HEK293 (cell line): ENCODE results near the gene CD59.

Experiments
- CTCF ChIA-PET: fragments of 350-600 bp; formaldehyde crosslinking; extraction: SDS; loops from one replicate; lab custom pipeline; 2021; ENCODE audit warnings: antibody characterized with exemption; lab: Yijun Ruan, JAX
- POLR2A ChIA-PET: fragments of 300-600 bp; formaldehyde crosslinking; extraction: SDS; loops from one replicate; lab custom pipeline; 2020; ENCODE audit warnings: antibody characterized with exemption, inconsistent platforms; lab: Yijun Ruan, JAX
- H3K27ac ChIP-seq: fragments of 200-500 bp; sonication (Bioruptor generic); 2 replicates; pipeline ENCODE4 v1.5.1; 2014; ENCODE audit warnings: low read depth, low read length, control low read depth, inconsistent platforms; ENCODE audit errors: extremely low read depth
- H3K36me3 ChIP-seq, 2 experiments: fragments of 200-500 bp in 1 of 2; sonication (Bioruptor generic) in 1 of 2; 1 replicate in 1 of 2; 2 replicates in 1 of 2; pipeline ENCODE4 v1.5.1; 2014 to 2017; ENCODE audit warnings: inconsistent platforms in 2 of 2, low read length in 2 of 2; ENCODE audit not compliant: control insufficient read depth in 2 of 2, insufficient read depth in 1 of 2
- H3K4me1 ChIP-seq: fragments of 200-500 bp; sonication (Bioruptor generic); 2 replicates; pipeline ENCODE4 v1.5.1; 2014; ENCODE audit warnings: mild to moderate bottlenecking, low read length, inconsistent platforms; ENCODE audit not compliant: control insufficient read depth, insufficient read depth
- H3K4me3 ChIP-seq: 2 replicates; pipeline ENCODE4 v1.5.1; 2011; ENCODE audit warnings: low read depth, mild to moderate bottlenecking, control low read depth, low read length, moderate library complexity
- H3K9me3 ChIP-seq: fragments of 200-500 bp; sonication (Bioruptor generic); 2 replicates; pipeline ENCODE4 v1.5.1; 2014; ENCODE audit warnings: low read depth, low read length, inconsistent platforms; ENCODE audit not compliant: control insufficient read depth, insufficient read depth
- GLIS1 ChIP-seq: fragments of 450-650 bp; formaldehyde crosslinking; IDR thresholded peaks from 2 replicates; pipeline ENCODE4 v1.5.1; 2016; ENCODE audit warnings: missing biosample characterization, missing genetic modification characterization
- KLF9 ChIP-seq: fragments of 450-650 bp; formaldehyde crosslinking; IDR thresholded peaks from 2 replicates; pipeline ENCODE4 v1.5.1; 2016; ENCODE audit warnings: missing biosample characterization, missing genetic modification characterization, low read depth
- REPIN1 ChIP-seq: fragments of 450-650 bp; formaldehyde crosslinking; IDR thresholded peaks from 2 replicates; pipeline ENCODE4 v1.5.1; 2017; ENCODE audit warnings: missing biosample characterization, missing genetic modification characterization, low read depth
- YY1 ChIP-seq: fragments of 450-650 bp; formaldehyde crosslinking; IDR thresholded peaks from 2 replicates; pipeline ENCODE4 v1.5.1; 2018; ENCODE audit warnings: missing biosample characterization, missing genetic modification characterization
- ZNF140 ChIP-seq: fragments of 450-650 bp; formaldehyde crosslinking; IDR thresholded peaks from 2 replicates; pipeline ENCODE4 v1.5.1; 2016; ENCODE audit warnings: missing biosample characterization, missing genetic modification characterization
- ZNF341 ChIP-seq: fragments of 450-650 bp; formaldehyde crosslinking; IDR thresholded peaks from 2 replicates; pipeline ENCODE4; 2016; ENCODE audit warnings: low read depth, missing biosample characterization, missing genetic modification characterization
- ZNF48 ChIP-seq: fragments of 450-650 bp; formaldehyde crosslinking; IDR thresholded peaks from 2 replicates; pipeline ENCODE4 v1.5.1; 2016; ENCODE audit warnings: missing biosample characterization, missing genetic modification characterization
- ZNF544 ChIP-seq: fragments of 450-650 bp; formaldehyde crosslinking; IDR thresholded peaks from 2 replicates; pipeline ENCODE4 v1.5.0; 2017; ENCODE audit warnings: missing biosample characterization, missing genetic modification characterization
- ZNF600 ChIP-seq: fragments of 450-650 bp; formaldehyde crosslinking; IDR thresholded peaks from 2 replicates; pipeline ENCODE4 v1.5.1; 2016; ENCODE audit warnings: missing biosample characterization, missing genetic modification characterization
- ZNF660 ChIP-seq: fragments of 450-650 bp; IDR thresholded peaks from 2 replicates; pipeline ENCODE4 v1.5.1; 2018; ENCODE audit warnings: missing biosample characterization, mild to moderate bottlenecking, missing genetic modification characterization
- ZNF664 ChIP-seq: fragments of 450-650 bp; formaldehyde crosslinking; IDR thresholded peaks from 2 replicates; pipeline ENCODE4 v1.5.1; 2016; ENCODE audit warnings: missing biosample characterization, missing genetic modification characterization
- ZNF677 ChIP-seq: fragments of 450-650 bp; IDR thresholded peaks from 2 replicates; pipeline ENCODE4 v1.5.0; 2018; ENCODE audit warnings: missing biosample characterization, mild to moderate bottlenecking, missing genetic modification characterization, moderate library complexity
- ZNF768 ChIP-seq: fragments of 450-650 bp; formaldehyde crosslinking; IDR thresholded peaks from 2 replicates; pipeline ENCODE4 v1.5.1; 2018; ENCODE audit warnings: missing biosample characterization, mild to moderate bottlenecking, missing genetic modification characterization
- ZNF830 ChIP-seq: fragments of 450-650 bp; IDR thresholded peaks from 2 replicates; pipeline ENCODE4 v1.5.0; 2018; ENCODE audit warnings: missing biosample characterization, missing genetic modification characterization, low read depth, mild to moderate bottlenecking, moderate library complexity
- TF ChIP-seq, protein P1 (sequence below): fragments of 450-650 bp; formaldehyde crosslinking; IDR thresholded peaks from 2 replicates; pipeline ENCODE4 v1.5.1; 2016; ENCODE audit warnings: missing biosample characterization, missing genetic modification characterization
- TF ChIP-seq, protein P2 (sequence below): fragments of 450-650 bp; formaldehyde crosslinking; IDR thresholded peaks from 2 replicates; pipeline ENCODE4; 2016; ENCODE audit warnings: missing biosample characterization, missing genetic modification characterization
- TF ChIP-seq, protein P3 (sequence below): fragments of 450-650 bp; formaldehyde crosslinking; IDR thresholded peaks from 2 replicates; pipeline ENCODE4 v1.5.1; 2017; ENCODE audit warnings: missing biosample characterization, missing genetic modification characterization

Gene CD59

GRCh38 chr11:33725496-33725895 lies 10.7 kb downstream of the CD59 start (continued):
- TF ChIP-seq, protein P1, sequence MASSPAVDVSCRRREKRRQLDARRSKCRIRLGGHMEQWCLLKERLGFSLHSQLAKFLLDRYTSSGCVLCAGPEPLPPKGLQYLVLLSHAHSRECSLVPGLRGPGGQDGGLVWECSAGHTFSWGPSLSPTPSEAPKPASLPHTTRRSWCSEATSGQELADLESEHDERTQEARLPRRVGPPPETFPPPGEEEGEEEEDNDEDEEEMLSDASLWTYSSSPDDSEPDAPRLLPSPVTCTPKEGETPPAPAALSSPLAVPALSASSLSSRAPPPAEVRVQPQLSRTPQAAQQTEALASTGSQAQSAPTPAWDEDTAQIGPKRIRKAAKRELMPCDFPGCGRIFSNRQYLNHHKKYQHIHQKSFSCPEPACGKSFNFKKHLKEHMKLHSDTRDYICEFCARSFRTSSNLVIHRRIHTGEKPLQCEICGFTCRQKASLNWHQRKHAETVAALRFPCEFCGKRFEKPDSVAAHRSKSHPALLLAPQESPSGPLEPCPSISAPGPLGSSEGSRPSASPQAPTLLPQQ, result no peak
- TF ChIP-seq ZNF341 (no peak), ZNF677 (tag by site-specific recombination) (no peak), REPIN1 (tag by site-specific recombination) (no peak), ZNF830 (tag by site-specific recombination) (no peak)

DNA sequence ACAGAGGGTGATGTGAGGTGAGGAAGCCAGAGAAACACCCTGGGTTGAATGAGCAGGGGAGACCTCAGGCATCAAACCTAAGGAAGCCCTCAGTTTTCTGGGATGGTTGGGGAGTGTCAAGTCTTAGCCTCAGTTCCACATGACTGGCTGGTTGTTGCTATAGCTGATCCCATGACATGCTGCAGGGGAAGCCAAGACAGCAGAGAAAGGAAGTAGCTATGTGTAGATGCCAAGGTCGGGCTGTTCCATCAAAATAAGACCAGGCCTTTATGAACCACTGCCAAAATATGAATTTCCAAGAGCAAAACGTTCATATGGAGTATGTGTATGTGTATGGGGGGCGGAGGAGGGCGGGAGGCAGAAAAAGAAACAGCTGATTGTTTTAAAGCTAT lies 11.6 kb downstream of the CD59 start:
- Histone ChIP-seq H3K27ac (no peak overlapping the region), H3K36me3 (peaks cover 0 to 29% of the 10 kb centered on the region in 2 experiments; a peak in 1 of 3 replicates), H3K4me3 (no peak overlapping the region), H3K9me3 (no peaks in the 10 kb centered on the region), H3K4me1 (peaks cover 4% of the 10 kb centered on the region)
- POLR2A ChIA-PET, result interaction anchor here (0.5 to 2.5 kb wide), 2 partner anchors 12 to 16 kb away, joined by 4 to 15 read pairs; partner anchors contain the start of gene CD59
- TF ChIP-seq ZNF544 (no peak), ZNF140 (tag by site-specific recombination) (no peak), ZNF660 (tag by site-specific recombination) (no peak)
- TF ChIP-seq, protein P2, sequence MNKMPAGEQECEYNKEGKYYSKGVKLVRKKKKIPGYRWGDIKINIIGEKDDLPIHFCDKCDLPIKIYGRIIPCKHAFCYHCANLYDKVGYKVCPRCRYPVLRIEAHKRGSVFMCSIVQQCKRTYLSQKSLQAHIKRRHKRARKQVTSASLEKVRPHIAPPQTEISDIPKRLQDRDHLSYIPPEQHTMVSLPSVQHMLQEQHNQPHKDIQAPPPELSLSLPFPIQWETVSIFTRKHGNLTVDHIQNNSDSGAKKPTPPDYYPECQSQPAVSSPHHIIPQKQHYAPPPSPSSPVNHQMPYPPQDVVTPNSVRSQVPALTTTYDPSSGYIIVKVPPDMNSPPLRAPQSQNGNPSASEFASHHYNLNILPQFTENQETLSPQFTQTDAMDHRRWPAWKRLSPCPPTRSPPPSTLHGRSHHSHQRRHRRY (tag by site-specific recombination), result no peak
- CTCF ChIA-PET, result no interaction called here

DNA sequence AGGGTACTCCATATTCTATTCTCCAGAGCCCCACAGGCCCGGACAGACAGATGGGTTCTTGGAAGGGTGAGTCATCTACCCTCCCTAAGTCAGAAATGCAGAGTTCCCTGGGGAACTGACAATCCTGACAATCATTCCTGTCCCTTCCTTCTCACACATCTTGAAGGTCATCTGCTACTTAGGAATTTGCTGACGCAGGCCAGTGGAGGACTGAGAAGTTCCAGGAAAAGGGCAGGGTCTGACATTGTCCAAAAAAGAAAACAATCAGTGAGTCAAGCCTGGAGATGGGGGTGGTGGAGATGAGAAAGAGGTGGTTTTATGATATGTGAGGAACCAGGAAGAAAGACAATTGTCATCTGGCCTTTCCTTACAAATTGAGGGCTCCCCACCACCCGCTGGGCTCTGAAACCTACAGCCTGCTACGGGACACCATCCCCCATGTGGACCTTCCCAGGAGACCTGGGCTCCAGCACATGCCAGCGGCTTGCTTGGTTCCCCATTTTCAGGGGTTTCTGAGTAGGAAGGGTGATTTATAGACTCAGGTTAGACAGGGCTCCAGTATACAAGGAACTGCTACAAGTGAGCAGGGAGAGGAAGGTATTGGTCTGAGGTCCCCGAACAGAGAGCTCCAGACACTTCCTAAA lies 12.9 kb downstream of the CD59 start:
- 0 out of 2 replicates have a peak, but pooled peaks have one; percentile 21 for TF ChIP-seq ZNF600 (tag by site-specific recombination)
- TF ChIP-seq YY1 (tag by site-specific recombination), result no peak
- TF ChIP-seq ZNF48, result no peak
- TF ChIP-seq ZNF544, result no peak
- TF ChIP-seq, protein P3, sequence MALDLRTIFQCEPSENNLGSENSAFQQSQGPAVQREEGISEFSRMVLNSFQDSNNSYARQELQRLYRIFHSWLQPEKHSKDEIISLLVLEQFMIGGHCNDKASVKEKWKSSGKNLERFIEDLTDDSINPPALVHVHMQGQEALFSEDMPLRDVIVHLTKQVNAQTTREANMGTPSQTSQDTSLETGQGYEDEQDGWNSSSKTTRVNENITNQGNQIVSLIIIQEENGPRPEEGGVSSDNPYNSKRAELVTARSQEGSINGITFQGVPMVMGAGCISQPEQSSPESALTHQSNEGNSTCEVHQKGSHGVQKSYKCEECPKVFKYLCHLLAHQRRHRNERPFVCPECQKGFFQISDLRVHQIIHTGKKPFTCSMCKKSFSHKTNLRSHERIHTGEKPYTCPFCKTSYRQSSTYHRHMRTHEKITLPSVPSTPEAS (tag by site-specific recombination), result no peak
- no peak for TF ChIP-seq ZNF664 (tag by site-specific recombination)
- H3K9me3 ChIP-seq, result no peaks in the 10 kb centered on the region
- H3K4me3 ChIP-seq, result no peak overlapping the region
- no peak overlapping the region for H3K27ac ChIP-seq
- peaks cover 0 to 41% of the 10 kb centered on the region in 2 experiments; a peak in 1 of 3 replicates for H3K36me3 ChIP-seq
- POLR2A ChIA-PET, result interaction anchor here (2.5 kb wide), 1 partner anchor 13 kb away, joined by 15 read pairs; the partner anchor contains the start of gene CD59
- peaks cover 4% of the 10 kb centered on the region for H3K4me1 ChIP-seq
- CTCF ChIA-PET, result interaction anchor here (0.7 to 0.9 kb wide), 3 partner anchors 8 to 19 kb away, joined by 3 to 5 read pairs (median 3); no protein-coding TSS in a partner anchor

DNA sequence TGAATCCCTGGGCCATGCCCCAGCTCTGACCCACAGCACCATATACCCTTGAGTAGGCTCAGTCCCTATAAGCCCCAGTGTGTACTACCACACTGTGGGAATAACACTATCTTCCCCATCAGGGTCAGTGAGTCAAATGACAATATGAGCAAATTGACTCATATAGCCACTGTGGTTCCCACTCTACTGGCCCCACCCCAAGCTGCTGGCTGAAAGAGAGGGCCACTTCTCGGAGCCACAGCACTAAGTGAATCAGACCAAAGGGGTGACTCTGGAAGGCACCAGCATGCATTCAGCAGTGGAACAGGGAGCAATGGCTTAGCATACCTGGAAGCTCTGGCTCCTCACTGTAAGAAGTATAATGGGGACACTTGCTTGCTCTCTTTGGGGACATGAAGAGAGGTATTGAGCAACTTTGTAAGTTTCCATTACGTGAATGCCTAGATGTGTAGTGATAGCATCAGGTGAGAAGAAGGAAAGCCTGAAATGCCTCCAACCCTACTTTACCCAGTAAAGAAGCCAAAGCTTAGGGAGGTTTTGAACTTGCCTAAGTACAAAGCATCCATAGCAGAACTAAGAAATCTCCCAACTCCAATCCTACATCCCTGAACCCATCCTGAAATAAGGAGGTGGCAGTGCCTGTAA lies 13.5 kb downstream of the CD59 start:
- POLR2A ChIA-PET, result interaction anchor here (2.2 kb wide), 1 partner anchor 14 kb away, joined by 8 read pairs; the partner anchor contains the start of gene CD59
- no peak overlapping the region for H3K27ac ChIP-seq
- no peak for TF ChIP-seq ZNF768
- TF ChIP-seq GLIS1 (tag by site-specific recombination), result no peak
- TF ChIP-seq KLF9 (tag by site-specific recombination), result no peak
- H3K4me3 ChIP-seq, result no peak overlapping the region
- CTCF ChIA-PET, result no interaction called here
- peaks cover 4% of the 10 kb centered on the region for H3K4me1 ChIP-seq
- H3K36me3 ChIP-seq, result peaks cover 0 to 42% of the 10 kb centered on the region in 2 experiments; a peak in 1 of 3 replicates
- H3K9me3 ChIP-seq, result no peaks in the 10 kb centered on the region
